NOMO-1 (cell line): ENCODE measurements around the gene BFSP2.

Source experiments
- DNase-seq, 2 experiments: peaks; one replicate each; lab custom pipeline; 2025; ENCODE audit not compliant: unreplicated experiment in 2 of 2; lab: John Stamatoyannopoulos, UW

The BFSP2 gene

GRCh38 chr3:133383175-133383574 is 16.7 kb upstream of the BFSP2 start:
- no peak for DNase-seq

GRCh38 chr3:133383741-133384140 is 16.1 kb upstream of the BFSP2 start:
- DNase-seq = no peak

- DNase-seq = peak; percentile 51 to 56
Observed at GRCh38 chr3:133384331-133385027, 15.4 kb upstream of the BFSP2 start.

- DNase-seq = no peak
Observed at GRCh38 chr3:133386876-133387275, 13.0 kb upstream of the BFSP2 start.

- DNase-seq = no peak
Observed at GRCh38 chr3:133387341-133387740, 12.5 kb upstream of the BFSP2 start.

GRCh38 chr3:133388696-133389395 is 11.0 kb upstream of the BFSP2 start:
- no peak for DNase-seq

GRCh38 chr3:133390715-133391114 is 9.1 kb upstream of the BFSP2 start:
- DNase-seq = no peak

GRCh38 chr3:133393204-133393603 is 6.7 kb upstream of the BFSP2 start:
- DNase-seq = peak in 1 of 2 experiments; percentile 41

- no peak for DNase-seq
Observed at GRCh38 chr3:133393691-133394474, 6.0 kb upstream of the BFSP2 start.

GRCh38 chr3:133394561-133395311 is 5.1 kb upstream of the BFSP2 start:
- DNase-seq = no peak

- DNase-seq = no peak
Observed at GRCh38 chr3:133396906-133397305, 3.0 kb upstream of the BFSP2 start.

GRCh38 chr3:133401374-133402135 is 1.7 kb downstream of the BFSP2 start:
- no peak for DNase-seq

GRCh38 chr3:133404920-133405319 is 5.1 kb downstream of the BFSP2 start:
- no peak for DNase-seq

GRCh38 chr3:133408366-133408765 is 8.5 kb downstream of the BFSP2 start:
- DNase-seq = no peak

- no peak for DNase-seq
Observed at GRCh38 chr3:133408961-133409360, 9.1 kb downstream of the BFSP2 start.

GRCh38 chr3:133410191-133410892 is 10.5 kb downstream of the BFSP2 start:
- no peak for DNase-seq

- no peak for DNase-seq
Observed at GRCh38 chr3:133412183-133413132, 12.6 kb downstream of the BFSP2 start.
